GM13977 (cell line): ENCODE measurements around the gene BCL7A.

Experiments
- DNase-seq: peaks from one replicate; pipeline ENCODE4 v3.0.0; 2012; ENCODE audit warnings: low spot score
- in situ Hi-C: fragments of 300-500 bp; cut with MboI; formaldehyde crosslinking; loops from one replicate; pipeline ENCODE4 v1.12.0; 2022; ENCODE audit warnings: low sequenced_read_pairs, low pct_unique_long_range_greater_than_20kb, mixed read lengths, inconsistent platforms; ENCODE audit not compliant: unreplicated experiment
- TF ChIP-seq, protein P1 (sequence below): IDR thresholded peaks from 2 replicates; pipeline ENCODE4 v1.5.1; 2012; ENCODE audit warnings: mild to moderate bottlenecking, control low read depth; ENCODE audit not compliant: insufficient read depth; ENCODE audit errors: extremely low read depth, missing control alignments

The BCL7A gene

DNA sequence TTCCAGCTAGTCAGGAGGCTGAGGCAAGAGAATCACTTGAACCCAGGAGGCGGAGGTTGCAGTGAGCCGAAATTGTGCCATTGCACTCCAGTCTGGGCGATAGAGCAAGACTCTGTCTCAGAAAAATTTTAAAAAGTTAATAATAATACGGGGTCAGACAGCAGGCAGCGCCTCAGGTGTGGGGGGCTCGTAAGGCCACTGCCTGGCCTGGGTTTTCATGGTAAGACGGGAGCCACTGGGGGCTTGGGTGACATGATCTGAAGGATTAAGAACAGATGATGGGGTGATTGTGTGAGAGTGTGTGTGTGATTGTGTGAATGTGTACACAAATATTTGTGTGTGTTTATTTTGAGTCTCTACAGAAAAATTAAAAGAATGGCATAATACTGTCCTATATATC is 23.6 kb downstream of the BCL7A start:
- no peak for DNase-seq
- TF ChIP-seq, protein P1, sequence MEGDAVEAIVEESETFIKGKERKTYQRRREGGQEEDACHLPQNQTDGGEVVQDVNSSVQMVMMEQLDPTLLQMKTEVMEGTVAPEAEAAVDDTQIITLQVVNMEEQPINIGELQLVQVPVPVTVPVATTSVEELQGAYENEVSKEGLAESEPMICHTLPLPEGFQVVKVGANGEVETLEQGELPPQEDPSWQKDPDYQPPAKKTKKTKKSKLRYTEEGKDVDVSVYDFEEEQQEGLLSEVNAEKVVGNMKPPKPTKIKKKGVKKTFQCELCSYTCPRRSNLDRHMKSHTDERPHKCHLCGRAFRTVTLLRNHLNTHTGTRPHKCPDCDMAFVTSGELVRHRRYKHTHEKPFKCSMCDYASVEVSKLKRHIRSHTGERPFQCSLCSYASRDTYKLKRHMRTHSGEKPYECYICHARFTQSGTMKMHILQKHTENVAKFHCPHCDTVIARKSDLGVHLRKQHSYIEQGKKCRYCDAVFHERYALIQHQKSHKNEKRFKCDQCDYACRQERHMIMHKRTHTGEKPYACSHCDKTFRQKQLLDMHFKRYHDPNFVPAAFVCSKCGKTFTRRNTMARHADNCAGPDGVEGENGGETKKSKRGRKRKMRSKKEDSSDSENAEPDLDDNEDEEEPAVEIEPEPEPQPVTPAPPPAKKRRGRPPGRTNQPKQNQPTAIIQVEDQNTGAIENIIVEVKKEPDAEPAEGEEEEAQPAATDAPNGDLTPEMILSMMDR: no peak
- in situ Hi-C loops: no loop called here

DNA sequence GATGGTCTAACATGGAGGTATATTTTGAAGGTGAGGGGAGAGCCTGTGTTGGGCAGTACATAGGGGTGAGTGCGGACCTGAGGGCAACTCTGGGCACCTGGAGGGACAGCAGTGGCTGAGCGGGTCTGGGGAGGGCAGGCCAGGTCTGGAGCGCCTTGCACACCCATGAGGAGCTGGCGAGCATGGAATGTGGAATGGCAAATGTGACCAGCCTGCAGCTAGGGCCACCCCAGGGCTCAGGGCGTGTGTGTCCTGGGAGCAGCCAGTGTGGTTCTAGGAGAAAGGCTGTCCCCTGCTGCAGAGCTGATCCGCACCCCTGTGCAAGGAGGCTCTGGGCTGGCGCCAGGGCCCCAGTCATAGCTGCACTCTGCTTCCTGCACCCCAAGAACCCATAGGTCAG is 24.5 kb downstream of the BCL7A start:
- TF ChIP-seq, protein P1: no peak
- in situ Hi-C loops: no loop called here
- DNase-seq: no peak

DNA sequence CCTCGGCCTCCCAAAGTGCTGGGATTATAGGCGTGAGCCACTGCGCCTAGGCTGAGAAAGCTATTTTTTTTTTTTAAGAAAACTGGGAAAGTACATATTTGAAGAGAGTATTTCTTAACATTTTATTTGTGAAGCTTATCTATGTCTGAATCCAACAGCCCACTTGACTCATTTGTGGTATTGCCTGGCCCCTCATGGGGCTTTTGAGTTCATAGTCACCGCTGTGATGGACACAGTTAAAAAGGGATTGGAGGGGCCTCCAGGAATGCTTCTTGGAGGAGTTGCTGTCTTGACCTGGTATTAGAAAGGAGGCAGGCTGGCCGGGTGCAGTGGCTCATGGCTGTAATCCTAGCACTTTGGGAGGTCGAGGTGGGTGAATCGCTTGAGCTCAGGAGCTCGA is 26.5 kb downstream of the BCL7A start:
- in situ Hi-C loops: no loop called here
- no peak for DNase-seq
- TF ChIP-seq, protein P1: no peak

DNA sequence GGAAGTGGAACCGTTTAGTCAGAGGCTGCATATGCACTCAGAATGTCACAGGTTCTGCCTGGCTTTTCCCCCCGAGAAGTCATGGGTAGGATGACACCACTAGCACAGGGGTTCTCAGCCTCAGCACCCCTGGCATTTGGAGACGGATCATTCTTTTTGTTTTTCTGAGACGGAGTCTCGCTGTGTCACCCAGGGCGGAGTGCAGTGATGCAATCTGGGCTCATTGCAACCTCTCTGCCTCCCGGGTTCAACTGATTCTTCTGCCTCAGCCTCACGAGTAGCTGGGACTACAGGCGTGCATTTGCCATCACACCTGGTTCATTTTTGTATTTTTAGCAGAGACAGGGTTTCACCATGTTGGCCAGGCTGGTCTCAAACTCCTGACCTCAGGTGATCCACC is 28.1 kb downstream of the BCL7A start:
- DNase-seq: no peak
- in situ Hi-C loops: loop anchor here (5.0 to 10.0 kb wide), 2 partner anchors 72 to 135 kb away; partner anchors contain the start of gene LRRC43
- TF ChIP-seq, protein P1: no peak

DNA sequence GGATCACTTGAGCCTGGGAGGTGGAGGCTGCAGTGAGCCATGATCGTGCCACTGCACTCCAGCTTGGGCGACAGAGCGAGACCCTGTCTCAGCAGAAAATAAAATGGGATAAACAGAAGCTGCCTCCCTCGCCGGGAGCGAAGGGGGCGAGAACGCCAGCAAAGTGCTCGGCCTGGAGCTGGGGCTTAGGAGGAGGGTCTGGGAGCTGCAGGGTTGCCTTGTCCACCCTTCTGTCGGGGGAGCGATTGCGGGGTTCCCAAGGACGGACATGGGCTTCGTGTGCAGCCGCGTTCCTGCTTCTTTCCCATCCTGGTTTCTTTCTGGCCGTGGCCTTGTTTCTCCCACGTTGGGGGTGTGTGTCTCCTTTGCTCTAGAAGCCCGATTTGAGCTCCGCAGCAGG is 29.0 kb downstream of the BCL7A start:
- in situ Hi-C loops: loop anchor here (5.0 to 10.0 kb wide), 2 partner anchors 72 to 134 kb away; partner anchors contain the start of gene LRRC43
- no peak for DNase-seq
- TF ChIP-seq, protein P1: no peak

DNA sequence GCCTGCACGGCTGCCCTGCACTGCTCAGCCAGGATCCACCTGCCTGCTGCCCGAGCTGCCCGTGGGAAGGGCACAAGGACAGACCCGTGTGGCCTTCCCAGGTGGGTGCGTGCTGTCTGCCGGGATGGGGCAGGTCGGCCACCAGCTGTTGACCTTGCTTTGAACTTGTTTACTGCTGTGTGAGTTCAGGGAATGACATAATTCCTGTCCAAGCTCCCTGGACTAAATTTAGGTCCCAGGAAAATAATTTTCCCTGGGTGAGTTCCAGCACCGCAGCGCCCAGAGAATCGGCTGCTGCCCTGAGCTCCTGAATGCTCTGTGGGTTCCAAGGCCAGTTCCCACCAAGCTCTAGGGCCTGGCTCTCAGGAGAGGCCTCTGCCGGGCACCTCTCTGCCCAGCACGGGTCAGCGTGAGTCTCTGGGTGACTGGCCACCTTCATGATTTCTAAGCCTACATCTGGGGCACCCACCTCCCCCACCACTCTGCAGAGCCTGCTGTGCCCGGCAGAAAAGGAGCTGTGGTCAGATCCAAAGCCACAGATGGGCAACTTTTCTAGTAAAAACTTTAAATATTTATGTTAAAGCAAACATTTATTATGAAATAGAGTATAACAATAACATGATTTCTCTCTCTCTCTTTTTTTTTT is 29.7 kb downstream of the BCL7A start:
- no peak for DNase-seq
- in situ Hi-C loops: loop anchor here (5.0 to 10.0 kb wide), 2 partner anchors 71 to 133 kb away; partner anchors contain the start of gene LRRC43
- TF ChIP-seq, protein P1: no peak
